GM23248 (cell line): ENCODE measurements around the gene DYNLRB1. TPM values are rescaled to one million over a fixed set of nuclear protein-coding genes. Genes with fewer than 3 reads are reported as not detected.

ENCODE experiments used
- DNase-seq: peaks from one replicate; pipeline ENCODE4 v3.0.0-alpha.2; 2015
- H2AFZ ChIP-seq: fragments of 200-600 bp; sonication (generic); 2 replicates; pipeline ENCODE4 v1.6.1; 2016; ENCODE audit warnings: antibody characterized with exemption
- H3F3A ChIP-seq: fragments of 200-600 bp; sonication (generic); 2 replicates; pipeline ENCODE4 v1.6.1; 2016; ENCODE audit warnings: mild to moderate bottlenecking, antibody characterized with exemption, mixed run types; ENCODE audit not compliant: insufficient read depth
- H3K27ac ChIP-seq: fragments of 200-600 bp; sonication (generic); 2 replicates; pipeline ENCODE4 v1.5.1; 2016; ENCODE audit warnings: mild to moderate bottlenecking
- H3K27me3 ChIP-seq: fragments of 200-600 bp; sonication (generic); replicated peaks from 2 replicates; pipeline ENCODE4 v1.6.1; 2016; ENCODE audit warnings: mild to moderate bottlenecking; ENCODE audit not compliant: insufficient read depth
- H3K36me3 ChIP-seq: fragments of 200-600 bp; sonication (generic); 2 replicates; pipeline ENCODE4 v1.6.1; 2016; ENCODE audit warnings: low read depth, mild to moderate bottlenecking
- H3K4me1 ChIP-seq: fragments of 200-600 bp; sonication (generic); 2 replicates; pipeline ENCODE4 v1.6.1; 2016; ENCODE audit warnings: mild to moderate bottlenecking; ENCODE audit not compliant: insufficient read depth
- H3K4me2 ChIP-seq: fragments of 200-600 bp; sonication (generic); one replicate; pipeline ENCODE4 v1.6.1; 2016; ENCODE audit warnings: mild to moderate bottlenecking; ENCODE audit not compliant: unreplicated experiment
- H3K4me3 ChIP-seq: fragments of 200-600 bp; sonication (generic); 2 replicates; pipeline ENCODE4 v1.5.1; 2016; ENCODE audit warnings: mild to moderate bottlenecking
- H3K79me2 ChIP-seq: fragments of 200-600 bp; sonication (generic); 2 replicates; pipeline ENCODE4 v1.6.1; 2016; ENCODE audit warnings: mild to moderate bottlenecking; ENCODE audit not compliant: insufficient read depth
- H3K9ac ChIP-seq: fragments of 200-600 bp; sonication (generic); 2 replicates; pipeline ENCODE4 v1.6.1; 2016; ENCODE audit warnings: mild to moderate bottlenecking
- H3K9me2 ChIP-seq: fragments of 200-600 bp; sonication (generic); 2 replicates; pipeline ENCODE4 v1.6.1; 2016; ENCODE audit warnings: mixed run types, mild to moderate bottlenecking, moderate library complexity; ENCODE audit not compliant: insufficient read depth
- H3K9me3 ChIP-seq: fragments of 200-600 bp; sonication (generic); one replicate; pipeline ENCODE4 v1.6.1; 2017; ENCODE audit warnings: low read depth
- H4K20me1 ChIP-seq: fragments of 200-600 bp; sonication (generic); 2 replicates; pipeline ENCODE4 v1.6.0; 2016; ENCODE audit not compliant: insufficient read depth
- EZH2 ChIP-seq: fragments of 200-600 bp; sonication (generic); IDR thresholded peaks from 2 replicates; pipeline ENCODE4 v1.6.1; 2018; ENCODE audit warnings: antibody characterized with exemption, mild to moderate bottlenecking; ENCODE audit not compliant: insufficient read depth, poor library complexity, severe bottlenecking
- EZH2phosphoT487 ChIP-seq: fragments of 200-600 bp; sonication (generic); IDR thresholded peaks from 2 replicates; pipeline ENCODE4 v1.6.1; 2018; ENCODE audit warnings: antibody characterized with exemption, moderate library complexity, mild to moderate bottlenecking, low read depth; ENCODE audit not compliant: insufficient read depth
- WGBS, 2 experiments: methylation state at CpG; one replicate each; pipeline ENCODE4 v1.1.6; 2015 to 2017; ENCODE audit warnings: low lambda C conversion rate in 2 of 2, low coverage in 1 of 2; ENCODE audit errors: missing lambda C conversion rate in 2 of 2; 5-methylcytosine and 5-hydroxymethylcytosine counted together
- in situ Hi-C: fragments of 300-500 bp; cut with MboI; formaldehyde crosslinking; loops from 2 replicates; pipeline ENCODE4 v1.15.0; 2020
- polyA plus RNA-seq: library from polyadenylated mRNA; unstranded; fragments of >200 nt; fragmentation: Nextera tagmentation; extraction: Ambion mirVana; gene quantifications from 2 replicates; pipeline ENCODE4 v1.2.1, GENCODE V29; 2016
- total RNA-seq: library from RNA; depleted of rRNA; stranded (reverse); fragments of >200 nt; shearing (Covaris generic); gene quantifications from 2 replicates; pipeline ENCODE4 v1.2.3, GENCODE V29; 2014

Gene DYNLRB1
- total and polyA plus RNA-seq, 2 experiments from 2014 or later, result 100 to 279 TPM

DNA sequence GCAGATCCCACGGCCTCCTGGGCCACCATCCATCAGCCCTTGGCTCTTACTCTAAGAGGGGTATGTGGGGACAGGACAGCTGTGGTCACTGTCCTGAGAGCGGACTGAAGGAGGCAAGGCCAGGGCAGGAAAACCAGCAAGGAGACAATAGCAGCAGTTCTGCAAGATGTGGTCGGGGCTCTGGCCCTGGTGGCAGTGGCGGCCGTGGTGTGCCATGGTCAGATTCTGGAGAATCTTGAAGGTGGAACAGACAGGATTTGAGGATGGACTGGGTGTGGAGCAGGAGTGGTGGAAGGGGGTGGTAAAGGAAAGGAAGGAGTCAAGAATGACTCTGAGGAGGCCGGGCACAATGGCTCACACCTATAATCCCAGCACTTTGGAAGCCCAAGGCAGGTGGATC lies 36.3 kb downstream of the DYNLRB1 start:
- no peaks in the 10 kb centered on the region for H3K36me3 ChIP-seq
- H3K4me3 ChIP-seq, result no peak overlapping the region
- no peaks in the 10 kb centered on the region for H3K9me2 ChIP-seq
- no peak overlapping the region for H2AFZ ChIP-seq
- no peak for DNase-seq
- H3F3A ChIP-seq, result peaks cover 5% of the 10 kb centered on the region; the same call in 1 of the 2 replicates
- no peaks in the 10 kb centered on the region for H3K27me3 ChIP-seq
- in situ Hi-C loops, result no loop called here
- 83 to 92% methylated on average over 6 of the region's 6 CpGs for WGBS, 2 experiments
- H3K4me2 ChIP-seq, result no peak overlapping the region
- H3K4me1 ChIP-seq, result no peaks in the 10 kb centered on the region
- H4K20me1 ChIP-seq, result no peaks in the 10 kb centered on the region
- TF ChIP-seq EZH2 (no peak), EZH2phosphoT487 (no peak)
- H3K9ac ChIP-seq, result no peak overlapping the region
- H3K79me2 ChIP-seq, result no peaks in the 10 kb centered on the region
- H3K9me3 ChIP-seq, result no peaks in the 10 kb centered on the region
- H3K27ac ChIP-seq, result no peak overlapping the region

DNA sequence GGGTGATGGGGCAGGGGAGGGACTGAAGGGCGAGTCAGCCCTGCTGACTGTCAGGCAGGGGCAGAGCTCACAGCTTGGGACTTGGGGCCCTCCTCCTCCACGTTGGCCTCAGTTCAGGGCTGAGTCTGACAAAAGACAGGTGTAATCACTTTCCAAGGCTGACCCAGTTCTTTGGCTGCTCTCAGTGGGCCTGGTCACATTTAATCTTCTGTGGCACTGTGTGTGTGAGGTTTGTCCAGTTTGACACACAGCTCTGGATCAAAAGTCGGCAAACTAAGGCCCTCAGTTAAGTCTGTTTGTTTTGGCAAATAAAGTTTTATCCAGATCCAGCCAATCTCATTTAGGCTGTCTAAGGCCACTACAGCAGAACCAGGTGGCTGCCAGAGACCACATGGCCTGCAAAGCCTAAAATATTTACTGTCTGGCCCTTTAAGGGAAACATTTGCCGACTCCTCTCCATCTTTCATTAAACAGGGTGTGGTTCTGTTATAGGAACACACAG lies 37.2 kb downstream of the DYNLRB1 start:
- Histone ChIP-seq H2AFZ (no peak overlapping the region), H3K4me2 (no peak overlapping the region), H3K9me3 (no peaks in the 10 kb centered on the region), H3K79me2 (no peaks in the 10 kb centered on the region), H3K27ac (no peak overlapping the region), H3K9ac (no peak overlapping the region), H4K20me1 (no peaks in the 10 kb centered on the region), H3K4me1 (no peaks in the 10 kb centered on the region; the same call in 1 of the 2 replicates), H3K9me2 (no peaks in the 10 kb centered on the region), H3F3A (peaks cover 5% of the 10 kb centered on the region; the same call in 1 of the 2 replicates), H3K27me3 (no peaks in the 10 kb centered on the region), H3K4me3 (no peak overlapping the region), H3K36me3 (no peaks in the 10 kb centered on the region)
- DNase-seq, result no peak
- 58 to 66% methylated on average over 4 of the region's 4 CpGs for WGBS, 2 experiments
- in situ Hi-C loops, result no loop called here
- TF ChIP-seq EZH2phosphoT487 (no peak), EZH2 (no peak)

DNA sequence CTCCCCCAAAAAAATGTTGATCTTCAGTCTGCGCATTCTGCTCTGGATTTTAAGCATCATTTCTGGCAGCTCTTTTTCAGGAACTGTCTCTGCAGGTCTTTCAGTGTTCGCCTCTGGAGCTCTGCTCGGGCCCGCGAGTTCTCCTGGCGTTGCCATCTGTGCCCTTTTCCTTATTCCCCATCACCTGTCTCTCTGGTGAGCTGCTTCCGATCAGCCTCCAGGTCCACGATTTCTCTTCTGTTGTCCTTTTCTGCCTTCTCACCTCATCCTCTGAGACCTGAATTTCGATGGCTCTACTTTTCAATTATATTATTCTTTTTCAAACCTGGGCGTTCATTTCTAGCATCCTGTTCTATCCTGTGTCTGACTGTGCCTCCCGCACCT lies 41.7 kb downstream of the DYNLRB1 start:
- 28 to 34% methylated on average over 11 of the region's 11 CpGs for WGBS, 2 experiments
- in situ Hi-C loops, result no loop called here

DNA sequence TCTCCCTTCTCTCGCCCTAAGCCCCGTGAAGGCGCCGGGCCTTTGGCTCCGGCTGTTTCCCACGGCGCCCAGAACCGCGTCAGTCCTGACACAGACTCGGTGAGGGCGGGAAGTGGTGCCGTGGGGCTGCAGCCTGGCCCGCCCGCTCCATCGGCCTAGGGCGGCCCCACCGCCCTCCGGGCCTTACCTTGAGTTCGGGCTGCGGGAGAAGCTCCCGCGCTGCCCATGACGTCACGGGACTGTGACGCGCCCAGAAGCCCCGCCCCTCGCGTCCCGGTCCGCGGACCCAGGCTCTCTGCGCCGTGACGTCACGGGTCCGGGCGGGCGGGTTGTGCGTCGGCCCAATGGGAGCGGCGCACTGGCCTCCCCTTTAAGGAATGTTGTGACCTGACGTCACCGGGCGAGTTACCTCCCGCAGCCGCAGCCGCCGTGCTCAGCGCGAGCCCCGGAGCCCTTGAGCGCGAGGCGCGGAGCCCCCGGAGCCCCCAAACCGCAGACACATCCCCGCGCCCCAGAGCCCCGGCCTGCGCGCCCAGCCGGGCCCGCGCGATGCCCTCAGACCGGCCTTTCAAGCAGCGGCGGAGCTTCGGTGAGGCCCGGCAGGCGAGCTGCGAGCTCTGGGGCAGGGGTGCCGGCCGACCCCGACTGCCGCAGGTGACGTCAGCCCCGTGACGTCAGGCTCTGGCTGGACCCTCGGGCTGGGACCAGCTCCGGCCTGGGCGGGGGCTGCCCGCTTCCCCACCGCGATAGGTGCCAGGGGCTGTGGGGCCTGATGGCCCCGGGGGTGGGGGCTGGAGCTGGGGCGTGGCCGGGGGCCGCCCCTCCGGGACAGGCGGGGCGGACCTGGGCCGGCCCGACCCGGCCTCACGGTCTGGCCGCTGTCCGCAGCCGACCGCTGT lies 42.3 kb downstream of the DYNLRB1 start, which contains the start of gene MAP1LC3A:
MAP1LC3A (plus strand) TSS at position 399 of the 899 bp plus-strand sequence; CDS start at position 550, 151 bp downstream.
- no peaks in the 10 kb centered on the region for H3K79me2 ChIP-seq
- no peaks in the 10 kb centered on the region for H3K9me2 ChIP-seq
- no peaks in the 10 kb centered on the region for H4K20me1 ChIP-seq
- in situ Hi-C loops, result no loop called here
- no peak for TF ChIP-seq EZH2
- no peak for TF ChIP-seq EZH2phosphoT487
- H3K4me2 ChIP-seq, result peak within 1 kb of the TSS; percentile 80
- H3K36me3 ChIP-seq, result no peaks in the 10 kb centered on the region
- H3F3A ChIP-seq, result peaks cover 5% of the 10 kb centered on the region; the same call in 1 of the 2 replicates
- H3K9ac ChIP-seq, result peak within 1 kb of the TSS; percentile 88
- WGBS, 2 experiments, result 1 to 2% methylated on average over 45 to 71 of the region's 103 CpGs
- no peaks in the 10 kb centered on the region for H3K9me3 ChIP-seq
- peak; percentile 99 for DNase-seq
- no peaks in the 10 kb centered on the region; the same call in 1 of the 2 replicates for H3K4me1 ChIP-seq
- peak within 1 kb of the TSS; percentile 91 for H2AFZ ChIP-seq
- no peaks in the 10 kb centered on the region for H3K27me3 ChIP-seq
- H3K27ac ChIP-seq, result peak within 1 kb of the TSS; percentile 41
- H3K4me3 ChIP-seq, result peak within 1 kb of the TSS; percentile 79

More for the DNA sequence above, 41.7 kb downstream of the DYNLRB1 start:
- no peaks in the 10 kb centered on the region for H4K20me1 ChIP-seq
- 0 out of 2 replicates have a peak overlapping the region, but pooled peaks have one; percentile 19 for H3K27ac ChIP-seq
- no peaks in the 10 kb centered on the region for H3K27me3 ChIP-seq
- H2AFZ ChIP-seq, result peak overlapping the region; percentile 91
- H3K4me3 ChIP-seq, result peak overlapping the region; percentile 79
- peak overlapping the region; percentile 80 for H3K4me2 ChIP-seq
- no peak for TF ChIP-seq EZH2phosphoT487
- no peaks in the 10 kb centered on the region; the same call in 1 of the 2 replicates for H3K4me1 ChIP-seq
- DNase-seq, result peak; percentile 37
- no peaks in the 10 kb centered on the region for H3K36me3 ChIP-seq
- no peaks in the 10 kb centered on the region for H3K9me3 ChIP-seq
- H3K9me2 ChIP-seq, result no peaks in the 10 kb centered on the region
- H3F3A ChIP-seq, result peaks cover 5% of the 10 kb centered on the region; the same call in 1 of the 2 replicates
- H3K9ac ChIP-seq, result peak overlapping the region; percentile 88
- no peaks in the 10 kb centered on the region for H3K79me2 ChIP-seq
